Ammon's horn (tissue), 1 donor: ENCODE results near the gene BACE1-AS.
"Not testable (repeated sequence)": the region's sequence is repeated elsewhere in the genome, so short reads cannot be mapped to it uniquely, and the experiment has no call there.

ENCODE experiments used
- DNase-seq: peaks from one replicate; pipeline ENCODE4 v3.0.0-alpha.2; 2016; ENCODE audit warnings: low spot score

BACE1-AS gene

DNA sequence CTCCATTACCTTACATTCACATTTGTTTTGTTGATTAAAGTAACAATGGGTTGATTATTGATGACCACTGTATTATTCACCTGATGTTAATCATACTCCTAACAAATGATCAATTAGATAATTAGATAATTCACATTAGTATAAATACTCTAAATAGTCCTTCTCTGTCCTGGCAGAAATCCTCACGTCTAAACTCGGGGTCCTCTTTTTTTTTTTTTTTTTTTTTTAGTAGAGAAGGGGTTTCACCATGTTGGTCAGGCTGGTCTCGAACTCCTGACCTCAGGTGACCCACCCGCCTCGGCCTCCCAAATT is 36.1 kb downstream of the BACE1-AS start:
- DNase-seq, result not testable (repeated sequence)

DNA sequence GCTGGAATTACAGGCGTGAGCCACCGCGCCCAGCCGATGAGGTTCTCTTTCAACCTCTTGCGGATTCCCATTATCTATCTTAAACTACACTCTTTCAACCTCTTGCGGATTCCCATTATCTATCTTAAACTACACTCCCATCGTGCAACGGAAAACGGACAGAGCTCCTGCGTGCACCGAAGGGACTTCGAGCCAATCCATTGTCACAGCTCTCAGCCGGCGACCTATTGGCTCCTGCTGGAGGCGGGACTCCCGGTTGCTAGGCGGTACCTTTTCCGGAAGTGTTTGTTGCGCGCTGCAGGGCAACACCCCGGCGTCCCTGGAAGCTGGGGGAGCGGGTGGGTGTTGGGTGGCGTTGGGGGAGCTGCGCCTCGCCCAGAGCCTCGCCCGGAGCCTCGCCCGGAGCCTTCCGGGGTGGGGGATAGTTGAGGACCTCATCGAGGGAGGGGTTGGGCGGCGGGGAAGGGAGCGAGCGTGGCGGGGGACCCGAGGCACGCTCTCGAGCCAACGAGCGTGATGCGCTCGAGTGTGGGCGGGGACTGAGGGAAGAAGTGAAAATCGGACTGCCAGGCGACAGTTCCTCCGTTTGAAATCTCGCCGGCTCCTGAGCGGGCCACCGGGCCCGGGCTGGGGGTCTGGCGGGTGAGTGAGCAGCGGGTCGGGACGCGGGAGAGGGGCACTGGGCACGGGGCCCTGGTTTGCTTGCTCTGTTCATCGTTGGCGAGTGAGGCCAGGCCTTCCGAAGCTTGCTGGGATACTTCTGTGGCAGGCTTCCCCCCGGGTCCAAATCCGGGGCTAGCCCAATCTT is 36.6 kb downstream of the BACE1-AS start, which contains the start of gene CEP164:
Gene CEP164, plus strand, starts transcription at position 288 of the 808 bp plus-strand sequence. CDS start 10,733 bp downstream, outside the sequence.
- DNase-seq, result peak; percentile 98

DNA sequence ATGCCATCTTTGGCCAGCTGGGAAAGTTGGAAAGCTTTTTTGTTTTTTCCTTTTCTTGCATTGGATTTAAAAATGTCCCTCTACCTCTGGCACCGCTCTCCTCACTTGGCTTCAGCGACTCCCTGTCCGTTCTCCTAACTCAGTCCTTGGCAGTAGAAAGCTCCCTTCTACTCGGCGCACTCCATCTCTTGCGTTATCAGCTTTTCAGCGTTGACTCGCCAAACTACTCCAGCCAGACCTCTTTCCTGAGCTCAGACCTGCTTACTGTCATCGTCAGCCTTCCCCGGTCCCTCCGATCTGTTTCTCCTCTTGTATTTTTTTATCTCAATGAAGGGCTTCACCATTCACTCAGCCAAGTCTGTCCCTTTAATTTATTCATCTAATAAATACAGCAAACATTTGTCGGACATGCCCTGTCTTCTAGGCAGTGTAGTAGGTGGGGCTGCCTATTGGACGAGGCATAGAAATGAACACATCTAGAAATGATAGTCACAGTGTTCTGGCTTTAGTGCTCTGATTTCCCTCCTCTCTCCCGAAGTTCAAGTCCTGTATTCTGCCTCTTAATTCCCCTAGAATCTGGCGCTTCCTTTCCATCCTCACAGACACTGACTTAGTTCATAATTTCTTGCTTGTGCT is 37.3 kb downstream of the BACE1-AS start:
- DNase-seq, result peak; percentile 49

DNA sequence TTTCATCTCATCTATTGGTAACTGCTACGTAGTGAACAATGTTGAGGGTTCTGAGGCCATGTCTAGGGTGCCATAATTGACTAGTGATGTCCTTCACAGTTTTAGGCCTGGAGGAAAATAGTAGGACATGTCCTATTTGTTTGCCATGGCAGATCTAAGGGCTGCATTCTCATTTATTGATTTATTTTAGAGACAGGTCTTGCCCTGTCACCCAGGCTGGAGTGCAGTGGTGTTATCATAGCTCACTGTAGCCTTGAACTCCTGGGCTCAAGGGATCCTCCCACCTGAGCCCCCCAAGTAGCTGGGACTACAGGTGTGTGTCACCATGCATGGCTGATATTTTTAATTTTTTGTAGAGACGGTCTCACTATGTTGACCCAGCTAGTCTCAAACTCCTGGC is 41.7 kb downstream of the BACE1-AS start:
- DNase-seq, result no peak

DNA sequence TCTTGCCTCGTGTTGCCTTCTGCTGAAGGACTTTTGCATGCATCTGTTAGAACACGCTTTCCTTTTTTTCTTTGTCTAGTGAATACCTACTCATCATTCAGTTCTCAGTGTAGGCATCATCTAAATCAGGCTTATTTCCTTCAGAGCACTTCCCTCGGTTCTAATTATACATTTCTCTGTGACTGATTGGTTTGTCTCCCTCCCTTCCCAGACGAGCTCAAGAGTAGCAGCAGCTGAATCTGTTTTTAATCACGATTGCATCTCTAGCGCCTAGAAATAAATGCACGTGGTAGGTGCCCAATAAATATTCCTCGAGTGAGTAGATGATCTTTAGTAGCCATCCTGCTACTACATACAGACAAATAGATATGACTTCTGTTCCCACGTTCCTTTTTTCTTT is 42.8 kb downstream of the BACE1-AS start:
- DNase-seq, result peak; percentile 53

DNA sequence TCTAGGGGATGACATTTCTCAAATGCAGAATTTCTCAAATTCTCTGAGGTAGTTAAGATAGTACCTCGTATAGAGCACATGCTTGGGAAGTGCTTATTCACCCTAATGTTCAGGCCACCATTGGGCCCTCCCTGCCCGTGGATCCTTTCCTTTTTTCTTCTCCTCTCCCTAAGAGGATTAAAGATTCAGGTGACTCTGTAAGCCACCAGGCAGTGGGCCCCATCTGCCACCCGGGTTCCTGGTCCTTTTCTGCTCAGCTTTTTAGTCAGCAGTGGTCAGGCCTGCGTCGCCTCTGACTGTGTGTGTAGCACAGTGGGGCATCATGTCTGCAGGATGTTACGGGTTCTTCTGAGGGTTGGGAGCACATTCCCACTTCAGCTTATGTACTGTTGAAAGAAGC is 43.8 kb downstream of the BACE1-AS start:
- DNase-seq, result no peak

DNA sequence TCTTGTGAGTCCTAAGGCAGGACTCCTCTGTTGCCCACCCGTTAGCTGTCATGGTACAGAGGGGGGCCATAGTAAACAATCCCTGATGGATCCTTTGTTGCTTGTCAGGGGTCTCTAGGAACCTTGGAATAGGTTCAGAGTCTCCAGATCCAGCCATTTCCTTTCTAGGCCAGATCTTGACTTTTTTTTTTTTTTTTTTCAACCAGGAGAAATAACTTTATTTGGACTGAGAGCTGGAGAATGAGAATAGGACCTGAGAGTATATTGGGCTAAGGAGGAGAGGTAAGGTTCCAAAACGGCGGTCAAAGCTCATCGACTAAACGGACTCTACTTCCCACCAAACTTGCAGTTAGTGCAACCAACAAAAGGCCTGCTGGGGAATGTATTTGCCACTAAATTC is 44.3 kb downstream of the BACE1-AS start:
- no peak for DNase-seq

DNA sequence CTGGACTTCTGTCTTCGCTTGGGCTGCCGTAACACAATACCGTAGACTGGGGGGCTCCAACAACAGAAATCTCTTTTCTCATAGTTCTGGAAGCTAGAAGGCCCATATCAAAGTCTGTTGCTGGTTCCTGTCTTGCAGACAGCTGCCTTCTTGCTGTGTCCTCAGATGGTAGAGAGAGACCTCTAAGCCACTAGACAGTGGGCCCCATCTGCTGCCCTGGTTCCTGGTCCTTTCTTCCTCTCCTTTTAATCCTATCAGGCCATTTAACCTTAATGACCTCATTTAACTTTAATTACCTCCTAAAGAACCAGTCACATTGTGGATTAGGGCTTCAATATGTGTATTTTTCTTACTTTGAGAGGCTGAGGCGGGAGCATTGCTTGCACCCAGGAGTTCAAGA is 45.9 kb downstream of the BACE1-AS start:
- no peak for DNase-seq
